ENCODE results near the gene MIEF2. TPM values are rescaled to one million over a fixed set of nuclear protein-coding genes. Genes with fewer than 3 reads are reported as not detected.

MIEF2 gene
- total and polyA plus RNA-seq, 10 of the 15 experiments (the other 5 are each of a cell fraction or from before 2014, with no cell fraction given) = 0.16 to 9.2 (median 4.1) TPM

DNA sequence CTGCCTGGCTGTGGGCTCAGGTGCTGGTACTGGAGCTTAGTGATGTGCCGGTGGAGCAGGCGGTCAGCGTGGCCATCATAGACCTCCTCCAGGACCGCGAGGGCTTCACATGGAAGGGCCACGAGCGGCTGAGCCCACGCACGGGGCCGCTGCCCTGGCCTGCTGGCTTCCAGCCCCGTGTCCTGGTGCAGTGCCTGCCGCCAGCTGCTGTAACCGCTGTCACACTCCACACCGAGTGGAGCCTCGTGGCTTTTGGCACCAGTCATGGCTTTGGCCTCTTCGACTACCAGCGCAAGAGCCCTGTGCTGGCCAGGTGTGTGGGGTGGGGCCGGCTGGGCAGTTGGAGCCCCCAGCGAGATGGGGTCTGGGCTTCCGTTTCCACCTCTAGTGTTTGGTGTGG is 23.0 kb upstream of the MIEF2 start:
- BruUV-seq (replicated peaks) = no TSS peak
- ChIA-PET POLR2A (no interaction called here), RAD21 (ENCODE audit: unreplicated experiment) (no interaction called here)

More for the DNA sequence above, 23.0 kb upstream of the MIEF2 start:
- Histone ChIP-seq H3K9me3 (replicated peaks; ENCODE audit: control insufficient read depth, insufficient read depth, low read length) (no peaks in the 10 kb centered on the region), H3K79me2 (ENCODE audit: control insufficient read depth, insufficient read depth, low read length) (no peaks in the 10 kb centered on the region), H3K4me1 (ENCODE audit: control insufficient read depth, insufficient read depth, low read length) (no peaks in the 10 kb centered on the region), H3K4me2 (ENCODE audit: control insufficient read depth, insufficient read depth) (no peak overlapping the region), H3K9ac (ENCODE audit: control insufficient read depth, insufficient read depth, low read length) (no peak overlapping the region), H4K20me1 (ENCODE audit: control insufficient read depth, insufficient read depth) (no peaks in the 10 kb centered on the region), H3K36me3 (ENCODE audit: control insufficient read depth in 2 of 2, insufficient read depth in 2 of 2, low read length in 1 of 2) (no peaks in the 10 kb centered on the region), H3K27ac (ENCODE audit: control insufficient read depth, insufficient read depth) (no peak overlapping the region), H3K4me3 (no peak overlapping the region), H3K27me3 (replicated peaks in 1 of 2; ENCODE audit: control insufficient read depth in 2 of 2, insufficient read depth in 2 of 2, low read length in 1 of 2) (no peaks in the 10 kb centered on the region), H2AFZ (ENCODE audit: control insufficient read depth, low read depth, low read length) (no peak overlapping the region)
- DNase-seq (ENCODE audit: low read depth, low spot score) (no peak), ATAC-seq (no peak), FAIRE-seq (no peak)
- TF ChIP-seq BCL11A (IDR thresholded peaks at IDR 0.05; ENCODE audit: low read depth, low read length) (no peak), JUNB (IDR thresholded peaks at IDR 0.05) (no peak), NR2F1 (conservative IDR thresholded peaks at IDR 0.05) (no peak), RCOR1 (conservative IDR thresholded peaks at IDR 0.05; ENCODE audit: low read depth, low read length) (no peak), RFX5 (IDR thresholded peaks at IDR 0.05; ENCODE audit: low read depth, low read length) (no peak), SMAD5 (IDR thresholded peaks at IDR 0.05; ENCODE audit: low read depth) (no peak), HDAC2 (IDR thresholded peaks at IDR 0.05) (no peak), ATF7 (IDR thresholded peaks at IDR 0.05; ENCODE audit: low read depth) (no peak), HDAC6 (IDR thresholded peaks at IDR 0.05; ENCODE audit: unreplicated experiment) (no peak), YY1 (IDR thresholded peaks at IDR 0.05; ENCODE audit: low read depth, low read length) (no peak)
- TF ChIP-seq, protein P1, sequence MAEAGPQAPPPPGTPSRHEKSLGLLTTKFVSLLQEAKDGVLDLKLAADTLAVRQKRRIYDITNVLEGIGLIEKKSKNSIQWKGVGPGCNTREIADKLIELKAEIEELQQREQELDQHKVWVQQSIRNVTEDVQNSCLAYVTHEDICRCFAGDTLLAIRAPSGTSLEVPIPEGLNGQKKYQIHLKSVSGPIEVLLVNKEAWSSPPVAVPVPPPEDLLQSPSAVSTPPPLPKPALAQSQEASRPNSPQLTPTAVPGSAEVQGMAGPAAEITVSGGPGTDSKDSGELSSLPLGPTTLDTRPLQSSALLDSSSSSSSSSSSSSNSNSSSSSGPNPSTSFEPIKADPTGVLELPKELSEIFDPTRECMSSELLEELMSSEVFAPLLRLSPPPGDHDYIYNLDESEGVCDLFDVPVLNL (IDR thresholded peaks at IDR 0.05; ENCODE audit: low read depth, low read length) = no peak
- TF ChIP-seq, protein P2, sequence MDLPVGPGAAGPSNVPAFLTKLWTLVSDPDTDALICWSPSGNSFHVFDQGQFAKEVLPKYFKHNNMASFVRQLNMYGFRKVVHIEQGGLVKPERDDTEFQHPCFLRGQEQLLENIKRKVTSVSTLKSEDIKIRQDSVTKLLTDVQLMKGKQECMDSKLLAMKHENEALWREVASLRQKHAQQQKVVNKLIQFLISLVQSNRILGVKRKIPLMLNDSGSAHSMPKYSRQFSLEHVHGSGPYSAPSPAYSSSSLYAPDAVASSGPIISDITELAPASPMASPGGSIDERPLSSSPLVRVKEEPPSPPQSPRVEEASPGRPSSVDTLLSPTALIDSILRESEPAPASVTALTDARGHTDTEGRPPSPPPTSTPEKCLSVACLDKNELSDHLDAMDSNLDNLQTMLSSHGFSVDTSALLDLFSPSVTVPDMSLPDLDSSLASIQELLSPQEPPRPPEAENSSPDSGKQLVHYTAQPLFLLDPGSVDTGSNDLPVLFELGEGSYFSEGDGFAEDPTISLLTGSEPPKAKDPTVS (IDR thresholded peaks at IDR 0.05; ENCODE audit: low read depth, low read length) = no peak
- WGBS (ENCODE audit: insufficient coverage, insufficient replicate concordance, low lambda C conversion rate, missing lambda C conversion rate) = 46% methylated on average over 20 of the region's 20 CpGs
- SMC1A ChIA-PET (ENCODE audit: uncharacterized antibody, unreplicated experiment) = no interaction called here
- in situ Hi-C loops (cut with MboI) (no loop called here), intact Hi-C loops (cut with micrococcal nuclease; ENCODE audit: unreplicated experiment) (no loop called here)
- CTCF ChIA-PET = no interaction called here

Data from GM12878 (cell line).